Cardiac septum (tissue), 1 donor: ENCODE data around the gene PTPRD. TPM values are rescaled to one million over a fixed set of nuclear protein-coding genes. Genes with fewer than 3 reads are reported as not detected.

Source experiments
- DNase-seq: peaks from one replicate; pipeline ENCODE4 v3.0.0-alpha.2; 2020; ENCODE audit warnings: low spot score
- intact Hi-C: fragments of 100-400 bp; cut with DNase I; formaldehyde crosslinking; loops from one replicate; pipeline ENCODE4 v1.14.0; 2022
- total RNA-seq: library from RNA; stranded (reverse); fragmentation: NEBNext Ultra II Directional; extraction: Animal tissue kit (Norgen Biotek cat#: 25700); gene quantifications from one replicate; pipeline ENCODE4 v1.2.1, GENCODE V29; 2021
- donor health status: DM: no; HTN: no; CAD: no.

PTPRD gene
- total RNA-seq, 1 donor from 2014 or later, result 13.0 TPM

DNA sequence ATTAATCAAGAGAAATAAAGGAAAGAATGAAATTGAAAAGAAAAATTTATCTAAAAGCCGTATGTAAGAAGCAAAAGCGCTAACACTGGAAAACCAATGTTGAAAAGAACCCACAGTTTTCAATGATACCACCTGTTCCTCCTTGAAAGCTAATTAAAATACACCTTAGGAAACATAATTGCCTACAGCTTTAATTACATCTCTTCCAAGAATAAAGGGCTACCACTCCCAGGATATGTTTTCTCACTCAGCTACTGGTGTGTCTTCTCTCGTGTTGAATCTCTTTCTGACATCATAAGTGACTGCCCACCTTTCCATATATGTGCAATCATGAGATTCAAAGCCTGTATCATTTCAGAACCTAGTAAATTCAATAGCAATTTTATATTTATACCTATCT is 1932.6 kb downstream of the PTPRD start:
- no peak for DNase-seq
- intact Hi-C loops, result no loop called here

DNA sequence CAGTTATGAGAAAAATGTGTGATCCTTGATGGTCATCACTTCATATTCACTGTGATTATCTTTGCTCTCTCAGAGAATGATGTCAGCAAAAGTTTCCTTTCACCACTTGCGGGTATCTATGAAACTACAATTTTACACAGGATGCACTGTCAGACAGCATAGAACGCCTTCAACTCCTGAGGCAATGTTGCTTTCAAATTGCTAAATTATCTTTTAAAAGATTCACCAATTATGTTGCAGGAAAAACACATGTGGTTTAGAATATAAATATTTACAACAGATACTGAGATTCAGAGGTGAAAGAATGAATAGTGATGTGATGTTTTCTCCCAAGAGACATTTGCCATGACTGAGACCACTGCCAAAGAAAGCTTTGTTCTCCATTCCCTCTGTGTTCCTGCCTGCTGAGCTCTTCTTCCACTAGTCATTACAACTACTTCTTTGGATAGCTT is 1933.4 kb downstream of the PTPRD start:
- intact Hi-C loops, result loop anchor here (10.0 kb wide), 1 partner anchor 155 kb away; no protein-coding TSS in a partner anchor
- DNase-seq, result no peak

GRCh38 chr9:8677741-8678140 is 1935.1 kb downstream of the PTPRD start:
- intact Hi-C loops, result loop anchor here (10.0 kb wide), 1 partner anchor 157 kb away; no protein-coding TSS in a partner anchor
- no peak for DNase-seq

DNA sequence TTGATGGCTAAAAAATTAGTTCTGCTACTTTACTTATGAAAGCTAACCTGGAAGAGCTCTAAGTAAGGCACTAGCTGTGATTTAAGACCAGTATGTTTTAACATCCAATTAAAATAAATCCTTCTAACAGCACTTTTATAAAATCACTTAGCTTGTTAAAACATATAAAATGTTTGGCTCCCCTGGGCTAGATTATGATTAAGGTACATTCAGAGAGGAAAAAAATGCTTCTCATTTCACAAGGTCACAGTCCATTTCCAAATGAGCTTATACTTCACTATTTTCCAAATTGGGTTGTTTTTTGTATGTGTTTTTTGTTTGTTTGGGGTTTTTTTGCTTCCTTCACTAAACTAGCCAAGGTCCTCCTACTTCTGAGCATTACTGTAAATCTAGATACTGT is 1938.3 kb downstream of the PTPRD start:
- DNase-seq, result no peak
- intact Hi-C loops, result loop anchor here (10.0 kb wide), 1 partner anchor 160 kb away; no protein-coding TSS in a partner anchor

GRCh38 chr9:8673830-8674229 is 1939.0 kb downstream of the PTPRD start:
- intact Hi-C loops, result loop anchor here (10.0 kb wide), 1 partner anchor 161 kb away; no protein-coding TSS in a partner anchor
- no peak for DNase-seq

DNA sequence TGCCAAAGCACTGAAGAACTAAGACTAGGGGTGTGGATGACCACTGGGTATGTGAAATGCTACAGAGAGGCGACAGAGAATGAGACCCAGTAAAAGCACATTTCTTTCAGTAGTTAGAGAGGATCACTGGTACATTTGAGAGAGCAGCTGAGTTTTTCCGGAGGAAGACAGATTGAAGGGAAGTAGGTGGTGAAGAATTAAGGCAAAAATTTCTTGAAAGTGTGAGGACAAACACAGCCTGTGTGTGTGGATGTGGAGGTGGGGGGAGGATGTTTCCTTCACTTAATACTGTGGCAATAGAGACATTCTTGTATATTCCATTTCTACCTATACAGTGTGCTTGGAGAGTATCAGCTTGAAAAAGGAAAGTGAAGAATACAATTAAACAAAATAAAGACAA is 1942.1 kb downstream of the PTPRD start:
- no peak for DNase-seq
- intact Hi-C loops, result loop anchor here (10.0 kb wide), 1 partner anchor 164 kb away; no protein-coding TSS in a partner anchor

DNA sequence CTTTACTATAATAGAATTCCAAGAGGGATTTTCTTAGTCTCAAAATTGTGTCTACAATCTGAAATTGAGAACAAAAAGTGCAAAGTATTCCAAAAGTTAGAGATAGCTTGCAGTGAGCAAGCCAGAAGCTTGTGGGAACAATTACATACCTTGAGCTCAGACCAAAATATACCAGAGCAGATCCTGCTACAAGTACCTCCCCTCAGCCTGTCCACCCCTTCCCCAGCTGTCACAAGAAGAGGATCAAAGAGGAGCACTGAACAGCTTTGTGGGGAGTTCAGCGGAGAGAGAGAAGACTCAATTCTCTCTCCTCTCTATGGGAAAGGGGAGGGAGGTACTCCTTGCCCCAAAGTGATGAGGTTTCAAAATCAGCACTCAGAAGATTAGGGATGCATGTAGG is 1944.1 kb downstream of the PTPRD start:
- intact Hi-C loops, result no loop called here
- DNase-seq, result no peak

DNA sequence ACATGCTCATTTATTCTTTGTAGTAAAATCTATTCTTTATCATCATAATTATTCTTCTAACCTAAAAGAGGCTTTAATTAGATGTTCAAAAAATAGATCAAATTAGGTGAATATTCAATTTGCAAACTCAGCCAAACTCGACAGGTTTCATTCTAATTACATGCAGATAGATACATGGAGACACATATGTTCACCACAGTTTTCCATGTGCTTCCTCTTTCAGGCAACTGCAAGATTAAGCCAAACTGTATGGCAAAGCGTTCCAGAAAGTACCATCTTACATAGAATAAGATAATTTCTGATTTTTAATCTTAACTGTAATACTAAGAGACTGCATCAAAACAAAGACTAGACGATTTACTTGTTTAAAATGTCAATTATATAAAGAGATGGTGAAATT is 1944.6 kb downstream of the PTPRD start:
- DNase-seq, result no peak
- intact Hi-C loops, result no loop called here

DNA sequence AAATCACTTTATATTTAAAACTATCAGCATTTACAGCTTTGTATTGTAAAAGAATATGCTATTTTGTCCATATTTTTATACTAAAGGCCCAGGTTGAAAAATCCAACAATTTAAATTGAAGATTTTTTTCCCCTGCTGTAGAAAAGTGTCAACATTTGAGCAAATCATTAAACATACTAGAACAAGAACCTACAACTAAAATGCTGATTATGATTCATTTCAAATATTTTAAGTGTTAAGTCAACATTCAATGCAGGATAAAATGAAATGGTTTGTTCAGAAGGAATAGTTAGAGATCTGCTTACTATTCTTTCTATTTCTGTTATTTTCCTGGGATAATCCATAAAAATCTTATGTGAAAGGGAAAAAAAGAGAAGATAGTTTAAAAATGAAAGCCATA is 1946.7 kb downstream of the PTPRD start:
- no peak for DNase-seq
- intact Hi-C loops, result no loop called here

GRCh38 chr9:8660383-8660782 is 1952.4 kb downstream of the PTPRD start:
- intact Hi-C loops, result no loop called here
- no peak for DNase-seq

DNA sequence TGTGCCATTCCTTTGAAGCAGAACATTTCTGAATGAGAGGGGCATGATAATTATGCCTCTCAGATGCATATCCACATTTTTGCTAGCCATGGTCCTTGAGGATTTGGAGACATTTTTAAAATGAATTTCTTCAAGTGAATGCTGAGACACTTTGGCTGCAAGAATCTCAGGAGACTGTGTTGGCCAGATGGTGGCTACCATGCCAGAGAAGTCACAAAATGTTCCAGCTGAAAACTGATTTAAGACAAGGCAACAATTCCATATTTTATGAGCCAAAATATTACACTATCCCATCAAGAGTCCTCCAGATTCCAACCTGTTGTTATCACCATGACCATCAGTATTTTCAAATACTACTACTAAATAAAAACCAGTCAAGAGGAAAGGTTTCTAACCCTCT is 1953.7 kb downstream of the PTPRD start:
- intact Hi-C loops, result no loop called here

DNA sequence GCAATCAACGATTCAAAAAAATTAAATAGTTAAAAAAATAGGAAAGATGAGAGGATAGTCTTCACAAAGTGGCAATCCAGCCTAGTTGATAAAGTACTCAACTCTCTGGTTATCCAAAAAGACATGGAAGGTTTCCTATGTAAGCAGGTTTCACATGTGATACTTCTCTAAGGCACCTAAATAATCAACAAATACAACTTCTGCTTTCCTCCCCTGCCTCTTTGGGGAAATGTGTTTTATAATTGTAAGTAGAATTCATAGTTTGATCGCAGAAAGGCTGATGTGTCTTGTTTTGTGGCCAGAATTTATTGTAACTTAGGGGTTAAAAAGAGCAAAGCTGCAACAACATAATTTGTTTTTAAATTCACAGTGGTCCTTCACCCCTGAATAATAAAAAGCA is 1957.7 kb downstream of the PTPRD start:
- intact Hi-C loops, result no loop called here
- DNase-seq, result no peak

More for the DNA sequence above, 1953.7 kb downstream of the PTPRD start:
- no peak for DNase-seq

- no peak for DNase-seq
- intact Hi-C loops, result no loop called here
Observed at GRCh38 chr9:8653855-8654254, 1958.9 kb downstream of the PTPRD start.

GRCh38 chr9:8653111-8653510 is 1959.7 kb downstream of the PTPRD start:
- no peak for DNase-seq
- intact Hi-C loops, result no loop called here

DNA sequence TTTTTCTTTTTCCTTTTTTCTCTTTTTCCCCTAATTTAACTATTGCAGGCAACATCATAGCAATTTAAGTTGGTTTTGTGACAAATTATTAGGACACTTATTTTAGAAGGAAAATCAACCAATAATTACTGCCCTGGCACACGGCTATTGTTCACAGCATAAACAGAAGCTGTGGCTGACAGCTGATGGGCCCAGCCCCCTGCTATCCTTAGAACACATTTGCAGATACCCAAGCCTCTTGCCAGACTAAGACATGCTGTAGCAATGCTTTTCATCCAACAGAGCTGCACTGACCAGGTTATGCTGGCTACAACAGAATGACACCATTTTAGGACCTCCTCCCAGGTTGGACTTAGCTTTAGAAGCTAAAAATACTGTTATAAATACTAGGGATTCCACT is 1960.5 kb downstream of the PTPRD start:
- intact Hi-C loops, result no loop called here

DNA sequence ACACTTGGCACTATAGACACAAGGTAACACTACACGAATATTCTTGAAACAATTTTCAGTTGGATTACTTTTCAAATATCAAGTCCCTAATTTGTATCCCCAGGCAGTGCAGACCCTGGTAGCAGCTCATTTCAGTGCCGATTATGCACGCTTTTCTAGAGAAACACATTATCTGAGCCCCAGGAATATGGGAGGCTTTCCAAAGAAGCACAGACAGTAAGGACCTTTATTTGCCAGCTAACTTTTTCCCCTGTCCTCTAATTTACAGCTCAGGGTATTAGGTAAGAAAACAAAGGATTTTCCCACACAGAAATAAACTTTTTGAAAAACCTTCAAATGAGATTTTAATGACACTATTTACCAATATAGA is 1961.0 kb downstream of the PTPRD start:
- intact Hi-C loops, result no loop called here
- DNase-seq, result no peak

More for the DNA sequence above, 1960.5 kb downstream of the PTPRD start:
- DNase-seq, result no peak

- DNase-seq, result no peak
- intact Hi-C loops, result no loop called here
Observed at GRCh38 chr9:8651070-8651845, 1961.5 kb downstream of the PTPRD start.

DNA sequence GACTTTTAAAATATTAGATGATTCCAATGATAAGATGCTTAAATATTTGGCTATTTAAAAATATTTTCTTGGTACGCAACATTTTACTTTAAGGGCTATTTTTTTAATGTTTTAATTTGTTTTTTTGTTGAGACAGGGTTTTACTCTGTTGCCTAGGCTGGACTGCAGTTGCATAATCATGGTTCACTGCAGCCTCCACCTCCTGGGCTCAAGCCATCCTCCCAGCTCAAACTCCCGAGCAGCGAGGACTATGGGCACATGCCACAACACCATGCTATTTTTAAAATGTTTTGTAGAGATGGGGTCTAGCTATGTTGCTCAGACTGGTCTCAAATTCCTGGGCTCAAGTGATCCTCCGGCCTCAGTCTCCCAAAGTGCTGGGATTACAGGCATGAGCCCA is 1963.0 kb downstream of the PTPRD start:
- intact Hi-C loops, result no loop called here
- no peak for DNase-seq

GRCh38 chr9:8649160-8649559 is 1963.6 kb downstream of the PTPRD start:
- DNase-seq, result no peak
- intact Hi-C loops, result no loop called here

GRCh38 chr9:8648271-8648845 is 1964.4 kb downstream of the PTPRD start:
- intact Hi-C loops, result no loop called here
- no peak for DNase-seq

DNA sequence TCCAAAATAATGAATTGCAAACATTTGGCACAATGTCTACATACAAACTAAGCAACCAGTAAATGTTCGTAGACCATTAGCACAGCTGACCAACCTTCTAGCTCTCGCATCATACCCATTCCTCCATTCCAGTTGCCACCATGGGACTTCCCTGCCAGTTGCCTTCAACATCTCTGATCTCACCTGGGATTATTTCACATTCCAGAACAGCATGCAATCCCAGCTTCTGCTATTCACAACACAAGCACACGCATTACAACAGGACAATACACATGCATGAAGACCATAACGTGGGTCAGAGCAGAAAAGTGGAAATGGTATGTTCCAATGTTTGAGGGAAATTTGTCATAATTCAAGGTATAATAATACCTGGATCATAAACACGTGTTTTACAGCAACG is 1965.0 kb downstream of the PTPRD start:
- intact Hi-C loops, result no loop called here

More for the DNA sequence above, 1965.0 kb downstream of the PTPRD start:
- no peak for DNase-seq
